Pulmonary artery endothelial cell (primary cell): ENCODE results near the gene PRKG1. TPM values are rescaled to one million over a fixed set of nuclear protein-coding genes. Genes with fewer than 3 reads are reported as not detected.
"Not testable (repeated sequence)": the region's sequence is repeated elsewhere in the genome, so short reads cannot be mapped to it uniquely, and the experiment has no call there.

Source experiments
- DNase-seq: peaks from one replicate; pipeline ENCODE4 v3.0.0-alpha.2; 2011; ENCODE audit warnings: low read depth, low spot score
- total RNA-seq: library from RNA; depleted of rRNA; stranded (reverse); fragments of >200 nt; gene quantifications from 2 replicates; pipeline ENCODE4 v1.2.3, GENCODE V29; 2014

Gene PRKG1
- total RNA-seq, 1 donor from 2014 or later, result 1.3 TPM

GRCh38 chr10:51319173-51319435 is 244.8 kb downstream of the PRKG1 start:
- DNase-seq, result no peak

GRCh38 chr10:51321300-51321699 is 247.0 kb downstream of the PRKG1 start:
- DNase-seq, result no peak

GRCh38 chr10:51321980-51322379 is 247.7 kb downstream of the PRKG1 start:
- no peak for DNase-seq

- no peak for DNase-seq
Measured at GRCh38 chr10:51325649-51326048, 251.4 kb downstream of the PRKG1 start.

GRCh38 chr10:51326174-51326573 is 251.9 kb downstream of the PRKG1 start:
- DNase-seq, result no peak

- DNase-seq, result no peak
Measured at GRCh38 chr10:51327432-51327831, 253.1 kb downstream of the PRKG1 start.

GRCh38 chr10:51340366-51340765 is 266.1 kb downstream of the PRKG1 start:
- no peak for DNase-seq

GRCh38 chr10:51340845-51341610 is 266.7 kb downstream of the PRKG1 start:
- no peak for DNase-seq

GRCh38 chr10:51341745-51342144 is 267.5 kb downstream of the PRKG1 start:
- DNase-seq, result not testable (repeated sequence)

GRCh38 chr10:51342381-51342780 is 268.1 kb downstream of the PRKG1 start:
- DNase-seq, result no peak

GRCh38 chr10:51343391-51343790 is 269.1 kb downstream of the PRKG1 start:
- no peak for DNase-seq

- DNase-seq, result no peak
Measured at GRCh38 chr10:51344371-51344770, 270.1 kb downstream of the PRKG1 start.

- DNase-seq, result no peak
Measured at GRCh38 chr10:51348622-51349021, 274.3 kb downstream of the PRKG1 start.

GRCh38 chr10:51357170-51357569 is 282.9 kb downstream of the PRKG1 start:
- DNase-seq, result no peak

- DNase-seq, result no peak
Measured at GRCh38 chr10:51358227-51358626, 283.9 kb downstream of the PRKG1 start.

- no peak for DNase-seq
Measured at GRCh38 chr10:51363415-51363814, 289.1 kb downstream of the PRKG1 start.

GRCh38 chr10:51364674-51365073 is 290.4 kb downstream of the PRKG1 start:
- no peak for DNase-seq

- DNase-seq, result no peak
Measured at GRCh38 chr10:51366044-51366443, 291.8 kb downstream of the PRKG1 start.

- no peak for DNase-seq
Measured at GRCh38 chr10:51367127-51367526, 292.8 kb downstream of the PRKG1 start.

- no peak for DNase-seq
Measured at GRCh38 chr10:51367694-51368093, 293.4 kb downstream of the PRKG1 start.

- DNase-seq, result no peak
Measured at GRCh38 chr10:51368943-51369342, 294.7 kb downstream of the PRKG1 start.

- DNase-seq, result no peak
Measured at GRCh38 chr10:51369903-51370302, 295.6 kb downstream of the PRKG1 start.

GRCh38 chr10:51371743-51372142 is 297.5 kb downstream of the PRKG1 start:
- DNase-seq, result no peak

GRCh38 chr10:51375790-51376189 is 301.5 kb downstream of the PRKG1 start:
- no peak for DNase-seq
